GM23248 (cell line): ENCODE measurements around the gene IL17RC. TPM values are rescaled to one million over a fixed set of nuclear protein-coding genes. Genes with fewer than 3 reads are reported as not detected.
A peak's percentile ranks its signal among the peaks of the same experiment; 100 is the strongest.

ENCODE experiments used
- DNase-seq: peaks from one replicate; pipeline ENCODE4 v3.0.0-alpha.2; 2015
- H2AFZ ChIP-seq: fragments of 200-600 bp; sonication (generic); 2 replicates; pipeline ENCODE4 v1.6.1; 2016; ENCODE audit warnings: antibody characterized with exemption
- H3F3A ChIP-seq: fragments of 200-600 bp; sonication (generic); 2 replicates; pipeline ENCODE4 v1.6.1; 2016; ENCODE audit warnings: mild to moderate bottlenecking, antibody characterized with exemption, mixed run types; ENCODE audit not compliant: insufficient read depth
- H3K27ac ChIP-seq: fragments of 200-600 bp; sonication (generic); 2 replicates; pipeline ENCODE4 v1.5.1; 2016; ENCODE audit warnings: mild to moderate bottlenecking
- H3K27me3 ChIP-seq: fragments of 200-600 bp; sonication (generic); replicated peaks from 2 replicates; pipeline ENCODE4 v1.6.1; 2016; ENCODE audit warnings: mild to moderate bottlenecking; ENCODE audit not compliant: insufficient read depth
- H3K36me3 ChIP-seq: fragments of 200-600 bp; sonication (generic); 2 replicates; pipeline ENCODE4 v1.6.1; 2016; ENCODE audit warnings: low read depth, mild to moderate bottlenecking
- H3K4me1 ChIP-seq: fragments of 200-600 bp; sonication (generic); 2 replicates; pipeline ENCODE4 v1.6.1; 2016; ENCODE audit warnings: mild to moderate bottlenecking; ENCODE audit not compliant: insufficient read depth
- H3K4me2 ChIP-seq: fragments of 200-600 bp; sonication (generic); one replicate; pipeline ENCODE4 v1.6.1; 2016; ENCODE audit warnings: mild to moderate bottlenecking; ENCODE audit not compliant: unreplicated experiment
- H3K4me3 ChIP-seq: fragments of 200-600 bp; sonication (generic); 2 replicates; pipeline ENCODE4 v1.5.1; 2016; ENCODE audit warnings: mild to moderate bottlenecking
- H3K79me2 ChIP-seq: fragments of 200-600 bp; sonication (generic); 2 replicates; pipeline ENCODE4 v1.6.1; 2016; ENCODE audit warnings: mild to moderate bottlenecking; ENCODE audit not compliant: insufficient read depth
- H3K9ac ChIP-seq: fragments of 200-600 bp; sonication (generic); 2 replicates; pipeline ENCODE4 v1.6.1; 2016; ENCODE audit warnings: mild to moderate bottlenecking
- H3K9me2 ChIP-seq: fragments of 200-600 bp; sonication (generic); 2 replicates; pipeline ENCODE4 v1.6.1; 2016; ENCODE audit warnings: mixed run types, mild to moderate bottlenecking, moderate library complexity; ENCODE audit not compliant: insufficient read depth
- H3K9me3 ChIP-seq: fragments of 200-600 bp; sonication (generic); one replicate; pipeline ENCODE4 v1.6.1; 2017; ENCODE audit warnings: low read depth
- H4K20me1 ChIP-seq: fragments of 200-600 bp; sonication (generic); 2 replicates; pipeline ENCODE4 v1.6.0; 2016; ENCODE audit not compliant: insufficient read depth
- EZH2 ChIP-seq: fragments of 200-600 bp; sonication (generic); IDR thresholded peaks from 2 replicates; pipeline ENCODE4 v1.6.1; 2018; ENCODE audit warnings: antibody characterized with exemption, mild to moderate bottlenecking; ENCODE audit not compliant: insufficient read depth, poor library complexity, severe bottlenecking
- EZH2phosphoT487 ChIP-seq: fragments of 200-600 bp; sonication (generic); IDR thresholded peaks from 2 replicates; pipeline ENCODE4 v1.6.1; 2018; ENCODE audit warnings: antibody characterized with exemption, moderate library complexity, mild to moderate bottlenecking, low read depth; ENCODE audit not compliant: insufficient read depth
- WGBS, 2 experiments: methylation state at CpG; one replicate each; pipeline ENCODE4 v1.1.6; 2015 to 2017; ENCODE audit warnings: low lambda C conversion rate in 2 of 2, low coverage in 1 of 2; ENCODE audit errors: missing lambda C conversion rate in 2 of 2; 5-methylcytosine and 5-hydroxymethylcytosine counted together
- in situ Hi-C: fragments of 300-500 bp; cut with MboI; formaldehyde crosslinking; loops from 2 replicates; pipeline ENCODE4 v1.15.0; 2020
- polyA plus RNA-seq: library from polyadenylated mRNA; unstranded; fragments of >200 nt; fragmentation: Nextera tagmentation; extraction: Ambion mirVana; gene quantifications from 2 replicates; pipeline ENCODE4 v1.2.1, GENCODE V29; 2016
- total RNA-seq: library from RNA; depleted of rRNA; stranded (reverse); fragments of >200 nt; shearing (Covaris generic); gene quantifications from 2 replicates; pipeline ENCODE4 v1.2.3, GENCODE V29; 2014

The IL17RC gene
- total and polyA plus RNA-seq, 2 experiments from 2014 or later, result 20.5 to 41.8 TPM

GRCh38 chr3:9912294-9912935, 4.5 kb upstream of the IL17RC start:
- Histone ChIP-seq H3K27ac (no peak overlapping the region), H2AFZ (no peak overlapping the region), H3K36me3 (no peaks in the 10 kb centered on the region), H3K27me3 (no peaks in the 10 kb centered on the region), H3K4me3 (no peak overlapping the region), H3K79me2 (no peaks in the 10 kb centered on the region), H3K9me2 (no peaks in the 10 kb centered on the region), H3K9ac (no peak overlapping the region), H3F3A (peaks cover 6% of the 10 kb centered on the region; the same call in 1 of the 2 replicates), H4K20me1 (no peaks in the 10 kb centered on the region), H3K9me3 (no peaks in the 10 kb centered on the region), H3K4me1 (peaks cover 13% of the 10 kb centered on the region), H3K4me2 (no peak overlapping the region)
- TF ChIP-seq EZH2phosphoT487 (no peak), EZH2 (no peak)
- in situ Hi-C loops, result no loop called here
- DNase-seq, result peak; percentile 70
- WGBS, 2 experiments, result 68 to 77% methylated on average over 7 of the region's 7 CpGs

- no peak for DNase-seq
- Histone ChIP-seq H3K36me3 (no peaks in the 10 kb centered on the region), H3F3A (peaks cover 6% of the 10 kb centered on the region; the same call in 1 of the 2 replicates), H3K4me1 (peaks cover 13% of the 10 kb centered on the region), H2AFZ (no peak overlapping the region), H4K20me1 (no peaks in the 10 kb centered on the region), H3K4me3 (no peak overlapping the region), H3K27me3 (no peaks in the 10 kb centered on the region), H3K9ac (no peak overlapping the region), H3K9me2 (no peaks in the 10 kb centered on the region), H3K9me3 (no peaks in the 10 kb centered on the region), H3K27ac (no peak overlapping the region), H3K79me2 (no peaks in the 10 kb centered on the region), H3K4me2 (no peak overlapping the region)
- 81 to 92% methylated on average over 5 of the region's 5 CpGs for WGBS, 2 experiments
- in situ Hi-C loops, result no loop called here
- no peak for TF ChIP-seq EZH2
- TF ChIP-seq EZH2phosphoT487, result no peak
Observed at GRCh38 chr3:9913601-9914000, 3.3 kb upstream of the IL17RC start.

DNA sequence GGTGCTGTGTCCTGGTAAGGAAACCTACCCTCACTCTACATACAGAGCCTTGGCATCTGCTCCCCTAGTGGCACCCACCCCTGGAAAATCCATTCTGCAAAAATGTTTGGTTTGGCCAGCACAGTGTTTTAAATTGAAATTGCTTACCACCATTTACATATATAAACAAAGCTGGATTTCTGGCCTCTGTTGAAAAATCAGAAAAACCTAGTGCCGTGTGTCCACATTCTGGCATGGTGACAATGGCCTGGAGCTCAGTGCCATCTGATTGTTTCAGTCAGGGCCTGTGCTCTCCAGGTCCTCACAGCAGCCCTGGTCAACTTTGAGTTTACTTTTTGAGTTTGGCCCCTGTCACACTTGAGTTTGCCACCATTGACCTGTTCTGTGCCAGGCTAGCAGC, 2.9 kb upstream of the IL17RC start:
- Histone ChIP-seq H3K9ac (no peak overlapping the region), H3K4me3 (no peak overlapping the region), H3K4me1 (peaks cover 13% of the 10 kb centered on the region), H3K27me3 (no peaks in the 10 kb centered on the region), H2AFZ (no peak overlapping the region), H3K9me2 (no peaks in the 10 kb centered on the region), H3K4me2 (no peak overlapping the region), H3K79me2 (no peaks in the 10 kb centered on the region), H3K36me3 (no peaks in the 10 kb centered on the region), H3K27ac (no peak overlapping the region), H4K20me1 (no peaks in the 10 kb centered on the region), H3K9me3 (no peaks in the 10 kb centered on the region), H3F3A (peaks cover 6% of the 10 kb centered on the region; the same call in 1 of the 2 replicates)
- in situ Hi-C loops, result no loop called here
- no peak for DNase-seq
- 67 to 87% methylated on average over 1 of the region's 1 CpG for WGBS, 2 experiments
- no peak for TF ChIP-seq EZH2
- no peak for TF ChIP-seq EZH2phosphoT487

DNA sequence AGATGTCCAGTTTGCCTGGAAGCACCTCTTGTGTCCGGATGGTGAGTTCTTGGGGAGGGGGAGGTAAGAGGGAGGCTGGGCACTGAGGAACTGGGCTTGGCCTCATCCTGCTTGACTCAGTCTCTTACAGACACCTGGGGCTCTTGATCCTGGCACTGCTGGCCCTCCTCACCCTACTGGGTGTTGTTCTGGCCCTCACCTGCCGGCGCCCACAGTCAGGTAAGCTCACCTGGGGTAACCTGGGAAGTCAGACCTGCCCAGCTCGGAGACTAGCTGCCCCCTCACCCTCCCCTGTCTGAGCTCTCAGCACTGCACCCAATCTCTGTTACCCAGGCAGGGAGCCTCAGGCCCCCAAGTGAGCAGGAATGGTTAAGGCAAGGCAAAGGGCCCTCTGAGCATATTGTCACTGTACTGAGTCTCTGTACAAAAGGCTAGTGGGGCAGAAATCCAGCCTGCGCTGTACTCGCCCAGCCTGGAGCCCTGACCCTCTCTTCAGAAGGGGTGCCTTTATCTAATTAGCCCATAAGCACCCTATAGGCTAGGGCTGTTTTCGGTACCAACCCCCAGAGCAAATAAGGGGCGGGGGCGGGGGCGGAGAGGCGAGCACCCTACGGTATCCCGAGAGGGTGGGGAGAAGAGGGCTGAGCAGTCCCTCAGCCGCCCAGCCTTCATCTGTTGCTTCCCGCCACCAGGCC, 2.2 kb upstream of the IL17RC start:
- TF ChIP-seq EZH2, result no peak
- TF ChIP-seq EZH2phosphoT487, result no peak
- Histone ChIP-seq H3K9me2 (no peaks in the 10 kb centered on the region), H4K20me1 (no peaks in the 10 kb centered on the region), H3K36me3 (no peaks in the 10 kb centered on the region), H3K4me2 (peak overlapping the region; percentile 74), H3K9ac (peak overlapping the region; percentile 71), H3K27ac (no peak overlapping the region), H2AFZ (peak overlapping the region; percentile 80), H3K79me2 (no peaks in the 10 kb centered on the region), H3F3A (peaks cover 6% of the 10 kb centered on the region; the same call in 1 of the 2 replicates), H3K4me1 (peaks cover 13% of the 10 kb centered on the region), H3K4me3 (peak overlapping the region; percentile 73), H3K9me3 (no peaks in the 10 kb centered on the region), H3K27me3 (no peaks in the 10 kb centered on the region)
- no peak for DNase-seq
- in situ Hi-C loops, result no loop called here
- 17 to 21% methylated on average over 15 of the region's 15 CpGs for WGBS, 2 experiments
